HepG2 (cell line): ENCODE data around the gene MRPS5. TPM values are rescaled to one million over a fixed set of nuclear protein-coding genes. Genes with fewer than 3 reads are reported as not detected.

Experiments
- CCAR2 ChIP-seq: fragments of 200-400 bp; formaldehyde crosslinking; optimal IDR thresholded peaks from 2 replicates; pipeline ENCODE3; 2018; ENCODE audit warnings: low read depth, mild to moderate bottlenecking, low read length, moderate library complexity
- PHB2 ChIP-seq: fragments of 450-650 bp; IDR thresholded peaks from 2 replicates; pipeline ENCODE4 v1.6.1; 2018; ENCODE audit not compliant: partially characterized antibody
- PTBP1 ChIP-seq: fragments of 200-400 bp; formaldehyde crosslinking; IDR thresholded peaks from 2 replicates; pipeline ENCODE4 v1.6.1; 2018; ENCODE audit warnings: low read length, low read depth; ENCODE audit not compliant: poor library complexity, severe bottlenecking
- REXO4 ChIP-seq: sonication (generic); formaldehyde crosslinking; IDR thresholded peaks from 2 replicates; pipeline ENCODE4 v1.8.0; 2022; ENCODE audit warnings: missing genetic modification reagents, mild to moderate bottlenecking, borderline replicate concordance
- SIN3B ChIP-seq: fragments of 150-350 bp; IDR thresholded peaks from 2 replicates; pipeline ENCODE4 v1.6.1; 2014; ENCODE audit warnings: low read length
- SNAPC2 ChIP-seq: sonication (generic); formaldehyde crosslinking; IDR thresholded peaks from 2 replicates; pipeline ENCODE4 v1.8.1; 2022; ENCODE audit warnings: mild to moderate bottlenecking, missing genetic modification reagents
- ZNF142 ChIP-seq: sonication (generic); formaldehyde crosslinking; IDR thresholded peaks from 2 replicates; pipeline ENCODE4 v1.4.0; 2020; ENCODE audit warnings: missing genetic modification reagents
- ZNF251 ChIP-seq: sonication (generic); formaldehyde crosslinking; IDR thresholded peaks from 2 replicates; pipeline ENCODE4 v1.9.0; 2021; ENCODE audit warnings: mild to moderate bottlenecking, missing genetic modification reagents
- ZNF597 ChIP-seq: sonication (generic); formaldehyde crosslinking; IDR thresholded peaks from 2 replicates; pipeline ENCODE4 v1.5.0; 2020; ENCODE audit warnings: missing genetic modification reagents
- ZNF678 ChIP-seq: sonication (generic); formaldehyde crosslinking; IDR thresholded peaks from 2 replicates; pipeline ENCODE4 v1.4.0; 2020; ENCODE audit warnings: mild to moderate bottlenecking, missing genetic modification reagents
- ZNF883 ChIP-seq: sonication (generic); formaldehyde crosslinking; IDR thresholded peaks from 2 replicates; pipeline ENCODE4 v1.5.1; 2020; ENCODE audit warnings: mild to moderate bottlenecking, missing genetic modification reagents; ENCODE audit errors: not compliant biosample characterization
- polyA plus RNA-seq, 8 experiments: library from polyadenylated mRNA; depleted of rRNA in 3 of 8; stranded (reverse) in 7 of 8; unstranded in 1 of 8; fragments of >200 nt; fragmentation: Illumina TruSeq in 4 of 8; extraction: Trizol in 4 of 8; gene quantifications; 2 replicates each; pipeline versions ENCODE4 v1.2.1 to v1.2.3, GENCODE V29; 2011 to 2016; ENCODE audit warnings: low read depth in 4 of 8, missing spikeins in 1 of 8, mixed read lengths in 1 of 8; ENCODE audit not compliant: insufficient read depth in 1 of 8
- total RNA-seq, 5 experiments: library from RNA; depleted of rRNA; stranded (reverse); fragments of >200 nt; fragmentation: Illumina TruSeq; extraction: Trizol; gene quantifications; 2 replicates each; pipeline ENCODE4 v1.2.3, GENCODE V29; 2016; ENCODE audit warnings: low read depth in 1 of 5
- TF ChIP-seq, protein P1 (sequence below): sonication (generic); formaldehyde crosslinking; IDR thresholded peaks from 2 replicates; pipeline ENCODE4 v1.5.1; 2020; ENCODE audit warnings: mild to moderate bottlenecking, missing genetic modification reagents, moderate library complexity
- TF ChIP-seq, protein P2 (sequence below): sonication (generic); formaldehyde crosslinking; IDR thresholded peaks from 2 replicates; pipeline ENCODE4 v1.4.0; 2020; ENCODE audit warnings: missing genetic modification reagents

Gene MRPS5
- total and polyA plus RNA-seq, 2 of the 13 experiments (the other 11 are each of a cell fraction or from before 2014, with no cell fraction given) = 98.8 to 134 TPM

DNA sequence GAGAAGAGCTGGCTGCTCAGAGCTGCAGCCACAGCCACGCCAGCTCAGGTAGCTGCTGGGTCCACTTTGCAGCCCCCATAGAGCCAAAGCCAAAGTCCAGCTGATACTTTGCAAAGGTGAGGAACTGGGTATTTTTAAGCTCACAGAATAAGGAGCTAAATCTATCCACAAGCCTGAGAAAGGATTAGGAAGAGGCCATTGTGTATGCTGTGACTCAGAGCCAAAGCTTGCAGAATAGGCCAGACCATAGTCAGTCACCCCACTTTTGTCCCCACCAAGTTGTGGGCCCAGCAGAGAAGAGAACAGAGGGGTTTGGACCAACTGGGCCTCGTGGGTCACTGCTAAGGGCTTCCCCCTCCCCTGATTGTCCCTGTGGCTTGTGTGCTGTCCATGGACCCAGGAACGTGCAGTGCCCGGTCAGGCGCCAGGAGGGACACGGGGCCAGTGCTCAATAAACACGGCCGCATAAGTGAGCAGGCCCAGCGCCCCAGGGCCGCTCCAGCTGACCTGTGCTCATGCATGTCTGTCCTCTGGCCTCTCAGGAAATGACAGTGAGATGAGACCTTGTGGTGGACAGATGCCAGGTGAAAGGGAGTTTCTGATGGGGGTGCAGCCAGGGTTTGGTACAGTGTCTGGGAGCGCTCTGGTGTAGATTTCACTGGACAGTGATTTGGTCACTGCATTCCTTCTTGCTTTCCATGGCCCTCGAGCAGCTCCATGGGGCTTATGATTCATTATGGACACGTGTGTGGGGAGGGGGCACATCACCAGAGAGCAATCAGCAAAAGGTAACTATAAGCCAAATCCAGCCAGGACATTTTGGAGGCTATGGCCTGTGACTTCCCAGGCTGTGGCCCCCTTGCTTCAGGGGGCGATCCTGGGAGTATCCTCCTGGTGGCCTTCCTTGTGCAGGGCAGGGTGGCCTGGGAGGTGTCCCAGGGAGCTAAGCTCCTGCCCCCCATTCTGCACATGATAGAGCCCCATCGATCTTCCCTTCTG lies 64.8 kb downstream of the MRPS5 start (continued):
- TF ChIP-seq, protein P1, sequence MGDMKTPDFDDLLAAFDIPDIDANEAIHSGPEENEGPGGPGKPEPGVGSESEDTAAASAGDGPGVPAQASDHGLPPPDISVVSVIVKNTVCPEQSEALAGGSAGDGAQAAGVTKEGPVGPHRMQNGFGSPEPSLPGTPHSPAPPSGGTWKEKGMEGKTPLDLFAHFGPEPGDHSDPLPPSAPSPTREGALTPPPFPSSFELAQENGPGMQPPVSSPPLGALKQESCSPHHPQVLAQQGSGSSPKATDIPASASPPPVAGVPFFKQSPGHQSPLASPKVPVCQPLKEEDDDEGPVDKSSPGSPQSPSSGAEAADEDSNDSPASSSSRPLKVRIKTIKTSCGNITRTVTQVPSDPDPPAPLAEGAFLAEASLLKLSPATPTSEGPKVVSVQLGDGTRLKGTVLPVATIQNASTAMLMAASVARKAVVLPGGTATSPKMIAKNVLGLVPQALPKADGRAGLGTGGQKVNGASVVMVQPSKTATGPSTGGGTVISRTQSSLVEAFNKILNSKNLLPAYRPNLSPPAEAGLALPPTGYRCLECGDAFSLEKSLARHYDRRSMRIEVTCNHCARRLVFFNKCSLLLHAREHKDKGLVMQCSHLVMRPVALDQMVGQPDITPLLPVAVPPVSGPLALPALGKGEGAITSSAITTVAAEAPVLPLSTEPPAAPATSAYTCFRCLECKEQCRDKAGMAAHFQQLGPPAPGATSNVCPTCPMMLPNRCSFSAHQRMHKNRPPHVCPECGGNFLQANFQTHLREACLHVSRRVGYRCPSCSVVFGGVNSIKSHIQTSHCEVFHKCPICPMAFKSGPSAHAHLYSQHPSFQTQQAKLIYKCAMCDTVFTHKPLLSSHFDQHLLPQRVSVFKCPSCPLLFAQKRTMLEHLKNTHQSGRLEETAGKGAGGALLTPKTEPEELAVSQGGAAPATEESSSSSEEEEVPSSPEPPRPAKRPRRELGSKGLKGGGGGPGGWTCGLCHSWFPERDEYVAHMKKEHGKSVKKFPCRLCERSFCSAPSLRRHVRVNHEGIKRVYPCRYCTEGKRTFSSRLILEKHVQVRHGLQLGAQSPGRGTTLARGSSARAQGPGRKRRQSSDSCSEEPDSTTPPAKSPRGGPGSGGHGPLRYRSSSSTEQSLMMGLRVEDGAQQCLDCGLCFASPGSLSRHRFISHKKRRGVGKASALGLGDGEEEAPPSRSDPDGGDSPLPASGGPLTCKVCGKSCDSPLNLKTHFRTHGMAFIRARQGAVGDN (CRISPR knock-in tag) = peak; percentile 77
- no peak for TF ChIP-seq REXO4 (CRISPR knock-in tag)
- no peak for TF ChIP-seq PHB2
- TF ChIP-seq ZNF883 (CRISPR knock-in tag) = peak; percentile 19
- TF ChIP-seq, protein P2, sequence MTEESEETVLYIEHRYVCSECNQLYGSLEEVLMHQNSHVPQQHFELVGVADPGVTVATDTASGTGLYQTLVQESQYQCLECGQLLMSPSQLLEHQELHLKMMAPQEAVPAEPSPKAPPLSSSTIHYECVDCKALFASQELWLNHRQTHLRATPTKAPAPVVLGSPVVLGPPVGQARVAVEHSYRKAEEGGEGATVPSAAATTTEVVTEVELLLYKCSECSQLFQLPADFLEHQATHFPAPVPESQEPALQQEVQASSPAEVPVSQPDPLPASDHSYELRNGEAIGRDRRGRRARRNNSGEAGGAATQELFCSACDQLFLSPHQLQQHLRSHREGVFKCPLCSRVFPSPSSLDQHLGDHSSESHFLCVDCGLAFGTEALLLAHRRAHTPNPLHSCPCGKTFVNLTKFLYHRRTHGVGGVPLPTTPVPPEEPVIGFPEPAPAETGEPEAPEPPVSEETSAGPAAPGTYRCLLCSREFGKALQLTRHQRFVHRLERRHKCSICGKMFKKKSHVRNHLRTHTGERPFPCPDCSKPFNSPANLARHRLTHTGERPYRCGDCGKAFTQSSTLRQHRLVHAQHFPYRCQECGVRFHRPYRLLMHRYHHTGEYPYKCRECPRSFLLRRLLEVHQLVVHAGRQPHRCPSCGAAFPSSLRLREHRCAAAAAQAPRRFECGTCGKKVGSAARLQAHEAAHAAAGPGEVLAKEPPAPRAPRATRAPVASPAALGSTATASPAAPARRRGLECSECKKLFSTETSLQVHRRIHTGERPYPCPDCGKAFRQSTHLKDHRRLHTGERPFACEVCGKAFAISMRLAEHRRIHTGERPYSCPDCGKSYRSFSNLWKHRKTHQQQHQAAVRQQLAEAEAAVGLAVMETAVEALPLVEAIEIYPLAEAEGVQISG (CRISPR knock-in tag) = 0 out of 2 replicates have a peak, but pooled peaks have one; percentile 37
- no peak for TF ChIP-seq ZNF251 (CRISPR knock-in tag)
- TF ChIP-seq SNAPC2 (CRISPR knock-in tag) = no peak
- no peak for TF ChIP-seq PTBP1
- no peak for TF ChIP-seq ZNF678
- TF ChIP-seq ZNF597 (CRISPR knock-in tag) = no peak
- TF ChIP-seq ZNF142 (CRISPR knock-in tag) = 0 out of 2 replicates have a peak, but pooled peaks have one; percentile 19
- TF ChIP-seq CCAR2 = no peak
- no peak for TF ChIP-seq SIN3B
